ENCODE measurements around the gene TEX38. TPM values are rescaled to one million over a fixed set of nuclear protein-coding genes. Genes with fewer than 3 reads are reported as not detected.

The TEX38 gene
- total RNA-seq, 2 donors from 2014 or later, result 0.55 TPM; not detected in 1

DNA sequence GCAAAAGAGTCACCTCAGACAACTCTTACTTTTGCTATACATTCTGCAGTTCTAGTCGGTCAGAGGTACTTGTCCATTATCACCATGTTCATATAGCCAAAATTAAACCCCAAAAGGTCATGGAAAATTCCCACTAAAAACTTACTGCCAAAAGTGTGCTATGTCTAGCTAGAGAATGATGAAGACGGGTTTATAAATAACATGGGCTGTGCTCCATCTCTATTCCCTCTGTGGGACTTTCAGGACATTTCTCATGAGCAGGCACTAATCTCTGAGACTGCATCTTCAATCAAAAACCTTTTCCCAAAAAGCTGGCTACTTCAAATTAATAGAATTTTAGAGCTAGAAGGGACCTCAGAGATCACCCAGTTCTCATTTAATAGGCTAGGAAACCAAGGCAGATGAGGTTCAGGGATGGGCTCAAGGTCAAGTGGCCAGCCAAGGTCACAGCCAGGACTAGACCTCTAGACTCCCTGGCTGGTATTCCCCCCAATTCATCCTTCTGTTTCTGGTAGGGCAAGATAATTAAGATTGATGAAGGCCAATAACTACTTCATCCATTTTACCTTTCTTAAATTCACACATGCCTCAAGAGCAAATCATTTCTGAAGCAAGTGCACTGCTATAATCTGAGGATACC is 34.1 kb upstream of the TEX38 start:
- Histone ChIP-seq H3K4me1 (ENCODE audit: control insufficient read depth, insufficient read depth, low read length) (no peaks in the 10 kb centered on the region), H3K4me3 (ENCODE audit: low read length) (no peak overlapping the region), H3K27ac (ENCODE audit: low read depth, low read length) (no peak overlapping the region), H3K9ac (ENCODE audit: extremely low read depth, low read length, poor library complexity, severe bottlenecking) (no peak overlapping the region), H3K36me3 (ENCODE audit: control insufficient read depth, insufficient read depth, low read length) (peaks cover 57% of the 10 kb centered on the region), H3K27me3 (ENCODE audit: control insufficient read depth, insufficient read depth, low read length, poor library complexity, severe bottlenecking) (no peaks in the 10 kb centered on the region), H3K9me3 (ENCODE audit: control insufficient read depth, low read length) (no peaks in the 10 kb centered on the region)
- no peaks in the 10 kb centered on the region for H3K27me3 Mint-ChIP-seq (ENCODE audit: insufficient read depth)
- WGBS, 2 experiments (ENCODE audit: insufficient coverage in 1 of 2, insufficient read length in 1 of 2), result 46 to 52% methylated on average over 2 of the region's 2 CpGs
- DNase-seq, result no peak
- H3K4me3 Mint-ChIP-seq, result no peak overlapping the region
- no peaks in the 10 kb centered on the region for H3K4me1 Mint-ChIP-seq
- no peaks in the 10 kb centered on the region for H3K9me3 Mint-ChIP-seq
- TF ChIP-seq, protein P1, sequence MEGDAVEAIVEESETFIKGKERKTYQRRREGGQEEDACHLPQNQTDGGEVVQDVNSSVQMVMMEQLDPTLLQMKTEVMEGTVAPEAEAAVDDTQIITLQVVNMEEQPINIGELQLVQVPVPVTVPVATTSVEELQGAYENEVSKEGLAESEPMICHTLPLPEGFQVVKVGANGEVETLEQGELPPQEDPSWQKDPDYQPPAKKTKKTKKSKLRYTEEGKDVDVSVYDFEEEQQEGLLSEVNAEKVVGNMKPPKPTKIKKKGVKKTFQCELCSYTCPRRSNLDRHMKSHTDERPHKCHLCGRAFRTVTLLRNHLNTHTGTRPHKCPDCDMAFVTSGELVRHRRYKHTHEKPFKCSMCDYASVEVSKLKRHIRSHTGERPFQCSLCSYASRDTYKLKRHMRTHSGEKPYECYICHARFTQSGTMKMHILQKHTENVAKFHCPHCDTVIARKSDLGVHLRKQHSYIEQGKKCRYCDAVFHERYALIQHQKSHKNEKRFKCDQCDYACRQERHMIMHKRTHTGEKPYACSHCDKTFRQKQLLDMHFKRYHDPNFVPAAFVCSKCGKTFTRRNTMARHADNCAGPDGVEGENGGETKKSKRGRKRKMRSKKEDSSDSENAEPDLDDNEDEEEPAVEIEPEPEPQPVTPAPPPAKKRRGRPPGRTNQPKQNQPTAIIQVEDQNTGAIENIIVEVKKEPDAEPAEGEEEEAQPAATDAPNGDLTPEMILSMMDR (conservative IDR thresholded peaks at IDR 0.05), result no peak
- H3K36me3 Mint-ChIP-seq (ENCODE audit: low read depth), result peaks cover 55% of the 10 kb centered on the region
- no peak overlapping the region for H3K27ac Mint-ChIP-seq

DNA sequence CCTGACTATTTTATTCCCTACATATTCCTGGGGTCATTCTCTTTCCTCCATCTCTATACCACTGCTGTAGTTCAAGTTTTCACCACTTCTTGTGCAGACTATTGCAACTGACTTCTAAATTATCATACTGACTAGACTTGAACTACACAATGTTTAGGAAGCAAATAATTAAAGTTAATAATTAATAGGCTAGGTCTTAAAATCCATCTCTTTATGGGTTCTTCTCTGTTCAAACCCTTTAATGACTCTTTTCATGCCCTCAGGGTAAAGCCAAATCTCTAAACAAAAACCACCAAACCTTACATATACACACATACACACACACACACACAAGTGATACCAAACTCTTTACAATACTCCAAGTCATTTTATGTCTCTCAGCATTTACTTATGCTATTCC is 32.7 kb upstream of the TEX38 start:
- TF ChIP-seq, protein P1 (conservative IDR thresholded peaks at IDR 0.05), result no peak
- no peak overlapping the region for H3K27ac ChIP-seq (ENCODE audit: low read depth, low read length)
- DNase-seq, result no peak
- H3K9me3 Mint-ChIP-seq, result no peaks in the 10 kb centered on the region
- peaks cover 48% of the 10 kb centered on the region for H3K36me3 Mint-ChIP-seq (ENCODE audit: low read depth)
- H3K4me3 ChIP-seq (ENCODE audit: low read length), result no peak overlapping the region
- H3K9ac ChIP-seq (ENCODE audit: extremely low read depth, low read length, poor library complexity, severe bottlenecking), result no peak overlapping the region
- H3K9me3 ChIP-seq (ENCODE audit: control insufficient read depth, low read length), result no peaks in the 10 kb centered on the region
- H3K36me3 ChIP-seq (ENCODE audit: control insufficient read depth, insufficient read depth, low read length), result peaks cover 56% of the 10 kb centered on the region
- no peak overlapping the region for H3K27ac Mint-ChIP-seq
- no peak overlapping the region for H3K4me3 Mint-ChIP-seq
- H3K27me3 Mint-ChIP-seq (ENCODE audit: insufficient read depth), result no peaks in the 10 kb centered on the region
- no peaks in the 10 kb centered on the region for H3K4me1 ChIP-seq (ENCODE audit: control insufficient read depth, insufficient read depth, low read length)
- no peaks in the 10 kb centered on the region for H3K27me3 ChIP-seq (ENCODE audit: control insufficient read depth, insufficient read depth, low read length, poor library complexity, severe bottlenecking)
- no peaks in the 10 kb centered on the region for H3K4me1 Mint-ChIP-seq

DNA sequence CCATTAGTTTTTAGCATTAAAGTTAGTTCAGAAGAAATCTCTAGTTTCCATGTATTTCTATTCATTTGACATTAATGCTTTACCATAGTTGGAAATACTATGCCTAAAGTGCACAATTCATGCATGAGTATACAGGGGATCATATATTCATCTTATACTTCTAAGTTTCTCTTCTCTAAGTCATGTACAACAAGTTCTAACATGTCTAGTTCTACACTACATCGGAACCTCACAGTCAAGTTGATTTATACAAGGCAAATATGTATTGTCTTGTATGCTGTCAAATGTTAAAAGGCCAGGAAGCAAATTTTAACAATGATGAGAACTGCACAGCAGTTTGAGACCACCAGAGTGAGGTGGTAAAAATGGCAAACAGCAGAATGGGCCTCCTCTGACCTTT is 32.1 kb upstream of the TEX38 start:
- no peaks in the 10 kb centered on the region for H3K27me3 ChIP-seq (ENCODE audit: control insufficient read depth, insufficient read depth, low read length, poor library complexity, severe bottlenecking)
- no peaks in the 10 kb centered on the region for H3K4me1 ChIP-seq (ENCODE audit: control insufficient read depth, insufficient read depth, low read length)
- Mint-ChIP-seq H3K4me3 (no peak overlapping the region), H3K27ac (no peak overlapping the region), H3K4me1 (no peaks in the 10 kb centered on the region), H3K27me3 (ENCODE audit: insufficient read depth) (no peaks in the 10 kb centered on the region), H3K9me3 (no peaks in the 10 kb centered on the region), H3K36me3 (ENCODE audit: low read depth) (peaks cover 42% of the 10 kb centered on the region)
- peaks cover 53% of the 10 kb centered on the region for H3K36me3 ChIP-seq (ENCODE audit: control insufficient read depth, insufficient read depth, low read length)
- 92% methylated on average over 1 of the region's 1 CpG; no CpG with 5 or more reads in 1 of the 2 experiments for WGBS, 2 experiments (ENCODE audit: insufficient coverage in 1 of 2, insufficient read length in 1 of 2)
- H3K9me3 ChIP-seq (ENCODE audit: control insufficient read depth, low read length), result no peaks in the 10 kb centered on the region
- no peak for DNase-seq
- H3K27ac ChIP-seq (ENCODE audit: low read depth, low read length), result no peak overlapping the region
- no peak overlapping the region for H3K4me3 ChIP-seq (ENCODE audit: low read length)
- TF ChIP-seq, protein P1 (conservative IDR thresholded peaks at IDR 0.05), result no peak
- H3K9ac ChIP-seq (ENCODE audit: extremely low read depth, low read length, poor library complexity, severe bottlenecking), result no peak overlapping the region
